Measurements from ENCODE around the gene STK38L. TPM values are rescaled to one million over a fixed set of nuclear protein-coding genes. Genes with fewer than 3 reads are reported as not detected.

STK38L gene
- total RNA-seq, 1 donor from 2014 or later, result 22.2 TPM

- Histone ChIP-seq H3K4me3 (no peak overlapping the region), H3K27me3 (ENCODE audit: low read depth) (no peaks in the 10 kb centered on the region), H3K4me1 (no peaks in the 10 kb centered on the region), H3K36me3 (no peaks in the 10 kb centered on the region), H3K27ac (no peak overlapping the region), H3K9me3 (no peaks in the 10 kb centered on the region)
- DNase-seq (no peak), ATAC-seq (no peak)
- TF ChIP-seq CTCF (IDR thresholded peaks at IDR 0.05), result no peak
- intact Hi-C loops (cut with DNase I), result no loop called here
These were observed 115.7 kb downstream of the STK38L start for GRCh38 chr12:27359578-27360340.

DNA sequence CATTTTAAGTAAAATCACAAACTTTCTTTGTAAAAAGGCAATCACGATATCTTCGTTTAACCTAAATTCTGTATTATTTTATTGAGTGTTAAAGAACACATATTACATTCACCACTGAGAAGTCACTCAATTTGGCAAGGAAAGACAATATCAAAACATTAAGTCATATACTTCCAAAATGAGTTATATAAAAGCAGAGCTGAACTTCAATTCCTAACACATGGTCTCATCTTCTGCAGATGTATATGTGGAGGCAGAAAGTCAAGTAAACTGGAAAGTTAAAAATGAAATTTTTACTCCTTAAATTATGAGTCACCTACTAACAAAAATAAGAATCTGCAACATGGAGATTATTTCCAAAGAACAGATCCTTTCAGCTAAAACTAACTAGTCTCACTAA is 117.3 kb downstream of the STK38L start:
- ATAC-seq (no peak), DNase-seq (no peak)
- Histone ChIP-seq H3K36me3 (no peaks in the 10 kb centered on the region), H3K27me3 (ENCODE audit: low read depth) (no peaks in the 10 kb centered on the region), H3K9me3 (no peaks in the 10 kb centered on the region), H3K27ac (no peak overlapping the region), H3K4me3 (no peak overlapping the region), H3K4me1 (no peaks in the 10 kb centered on the region)
- no peak for TF ChIP-seq CTCF (IDR thresholded peaks at IDR 0.05)
- intact Hi-C loops (cut with DNase I), result no loop called here

- no peaks in the 10 kb centered on the region for H3K4me1 ChIP-seq
- no peaks in the 10 kb centered on the region for H3K9me3 ChIP-seq
- no peak for TF ChIP-seq CTCF (IDR thresholded peaks at IDR 0.05)
- H3K36me3 ChIP-seq, result no peaks in the 10 kb centered on the region
- H3K27me3 ChIP-seq (ENCODE audit: low read depth), result no peaks in the 10 kb centered on the region
- ATAC-seq (no peak), DNase-seq (no peak)
- intact Hi-C loops (cut with DNase I), result no loop called here
- no peak overlapping the region for H3K27ac ChIP-seq
- no peak overlapping the region for H3K4me3 ChIP-seq
These were observed 122.5 kb downstream of the STK38L start for GRCh38 chr12:27366621-27367020.

DNA sequence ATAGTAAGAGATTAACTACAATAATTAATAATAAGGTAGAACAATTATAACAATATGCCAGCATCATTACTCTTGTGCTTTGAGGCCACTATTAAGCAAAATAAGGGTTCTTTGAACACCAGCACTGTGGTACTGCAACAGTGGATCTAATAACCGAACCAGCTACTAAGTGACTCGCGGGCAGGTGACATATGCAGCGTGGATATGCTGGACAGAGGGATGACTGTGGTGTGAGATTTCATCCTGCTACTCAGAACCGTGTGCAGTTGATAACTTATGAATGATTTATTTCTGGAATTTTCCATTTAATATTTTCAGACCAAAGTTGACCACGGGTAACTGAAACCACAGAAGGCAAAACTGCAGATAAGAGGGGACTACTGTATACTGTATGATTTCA is 123.0 kb downstream of the STK38L start:
- Histone ChIP-seq H3K27ac (no peak overlapping the region), H3K4me1 (no peaks in the 10 kb centered on the region), H3K36me3 (no peaks in the 10 kb centered on the region), H3K9me3 (no peaks in the 10 kb centered on the region), H3K4me3 (no peak overlapping the region), H3K27me3 (ENCODE audit: low read depth) (no peaks in the 10 kb centered on the region)
- DNase-seq, result no peak
- TF ChIP-seq CTCF (IDR thresholded peaks at IDR 0.05), result no peak
- no peak for ATAC-seq
- intact Hi-C loops (cut with DNase I), result no loop called here

Other genes with a start within 250 kb of the STK38L start
- gene TM7SF3, start 229.9 kb upstream of the STK38L start, total RNA-seq, result 70.9 TPM
- gene MED21, start 221.7 kb upstream of the STK38L start, total RNA-seq, result 90.3 TPM
- not detected for gene C12orf71, start 161.7 kb upstream of the STK38L start, total RNA-seq
- gene BMAL2, start 88.5 kb downstream of the STK38L start, total RNA-seq, result 2.6 TPM
- gene SMCO2, start 202.4 kb downstream of the STK38L start, total RNA-seq, result 0.47 TPM